HCT116 (cell line): ENCODE results near the gene CCDC192.

ENCODE experiments used
- CEBPB ChIP-seq: IDR thresholded peaks from 2 replicates; pipeline ENCODE4 v1.6.1; 2012; ENCODE audit warnings: low read depth
- EZH2 ChIP-seq: fragments of 200-600 bp; sonication (generic); IDR thresholded peaks from 2 replicates; pipeline ENCODE4 v1.6.1; 2017; ENCODE audit warnings: antibody characterized with exemption, mixed run types
- FOSL1 ChIP-seq: IDR thresholded peaks from 2 replicates; pipeline ENCODE4 v1.6.1; 2012; ENCODE audit warnings: low read depth
- POLR2A ChIP-seq: IDR thresholded peaks from 2 replicates; pipeline ENCODE4 v1.7.0; 2011; ENCODE audit warnings: borderline replicate concordance; ENCODE audit not compliant: insufficient read depth, insufficient read length; ENCODE audit errors: extremely low read depth
- RAD21 ChIP-seq: IDR thresholded peaks from 2 replicates; pipeline ENCODE4 v1.6.1; 2012; ENCODE audit warnings: low read depth, mild to moderate bottlenecking
- SRF ChIP-seq: IDR thresholded peaks from 2 replicates; pipeline ENCODE4 v1.6.1; 2012; ENCODE audit warnings: low read depth
- YY1 ChIP-seq: IDR thresholded peaks from 2 replicates; pipeline ENCODE4 v1.6.1; 2011; ENCODE audit warnings: low read length, low read depth, moderate library complexity, mild to moderate bottlenecking; ENCODE audit not compliant: insufficient replicate concordance; ENCODE audit errors: extremely low read depth
- ZNF274 ChIP-seq: fragments of 200-500 bp; sonication (Bioruptor generic); IDR thresholded peaks from 2 replicates; pipeline ENCODE4 v1.6.1; 2014; ENCODE audit warnings: mild to moderate bottlenecking, low read depth, low read length, inconsistent platforms
- TF ChIP-seq, protein P1 (sequence below), 3 experiments: fragments of 200-600 bp in 1 of 3; sonication (generic) in 1 of 3; IDR thresholded peaks in 2 of 3; conservative IDR thresholded peaks in 1 of 3; 2 replicates each; pipeline ENCODE4 v1.5.1; 2012 to 2017; ENCODE audit warnings: low read depth in 2 of 3, low read length in 2 of 3, antibody characterized with exemption in 1 of 3, borderline replicate concordance in 1 of 3, control low read depth in 1 of 3, mild to moderate bottlenecking in 1 of 3, mixed read lengths in 1 of 3, mixed run types in 1 of 3, moderate library complexity in 1 of 3; ENCODE audit not compliant: insufficient read depth in 1 of 3

DNA sequence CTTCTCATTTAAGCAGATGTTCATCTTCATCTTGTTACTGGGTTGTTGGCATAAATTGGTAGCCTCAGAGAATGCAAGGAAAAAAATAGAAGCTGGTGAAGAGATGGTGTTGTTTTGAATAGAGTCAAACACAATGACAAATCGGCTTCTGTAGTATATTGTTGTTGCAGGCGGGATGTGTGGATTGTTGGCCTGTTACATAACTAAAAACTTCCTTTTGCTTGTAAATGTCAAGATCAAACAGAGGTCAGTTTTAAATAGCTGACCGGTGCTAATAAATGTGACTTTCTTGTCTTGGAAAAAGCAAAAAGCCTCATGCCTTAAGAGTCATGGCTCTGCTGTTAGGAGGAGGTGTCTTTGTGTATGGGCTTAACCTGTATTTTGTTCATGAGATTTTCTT lies 59.2 kb downstream of the CCDC192 start:
- no peak for TF ChIP-seq ZNF274
- TF ChIP-seq, protein P1, sequence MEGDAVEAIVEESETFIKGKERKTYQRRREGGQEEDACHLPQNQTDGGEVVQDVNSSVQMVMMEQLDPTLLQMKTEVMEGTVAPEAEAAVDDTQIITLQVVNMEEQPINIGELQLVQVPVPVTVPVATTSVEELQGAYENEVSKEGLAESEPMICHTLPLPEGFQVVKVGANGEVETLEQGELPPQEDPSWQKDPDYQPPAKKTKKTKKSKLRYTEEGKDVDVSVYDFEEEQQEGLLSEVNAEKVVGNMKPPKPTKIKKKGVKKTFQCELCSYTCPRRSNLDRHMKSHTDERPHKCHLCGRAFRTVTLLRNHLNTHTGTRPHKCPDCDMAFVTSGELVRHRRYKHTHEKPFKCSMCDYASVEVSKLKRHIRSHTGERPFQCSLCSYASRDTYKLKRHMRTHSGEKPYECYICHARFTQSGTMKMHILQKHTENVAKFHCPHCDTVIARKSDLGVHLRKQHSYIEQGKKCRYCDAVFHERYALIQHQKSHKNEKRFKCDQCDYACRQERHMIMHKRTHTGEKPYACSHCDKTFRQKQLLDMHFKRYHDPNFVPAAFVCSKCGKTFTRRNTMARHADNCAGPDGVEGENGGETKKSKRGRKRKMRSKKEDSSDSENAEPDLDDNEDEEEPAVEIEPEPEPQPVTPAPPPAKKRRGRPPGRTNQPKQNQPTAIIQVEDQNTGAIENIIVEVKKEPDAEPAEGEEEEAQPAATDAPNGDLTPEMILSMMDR (IDR thresholded peaks at IDR 0.05 in 2 of 3, conservative IDR thresholded peaks at IDR 0.05 in 1 of 3; ENCODE audit: borderline replicate concordance in 1 of 3, insufficient read depth in 1 of 3, low read depth in 2 of 3, low read length in 2 of 3) = no peak
- no peak for TF ChIP-seq POLR2A
- no peak for TF ChIP-seq YY1
- no peak for TF ChIP-seq FOSL1
- no peak for TF ChIP-seq EZH2
- TF ChIP-seq RAD21 = no peak
- no peak for TF ChIP-seq CEBPB
- TF ChIP-seq SRF = no peak
